Gastroesophageal sphincter (tissue), 4 donors: ENCODE measurements around the gene ZKSCAN3. TPM values are rescaled to one million over a fixed set of nuclear protein-coding genes. Genes with fewer than 3 reads are reported as not detected.

ENCODE experiments used
- ATAC-seq: fragments of 150-250 bp; one replicate; pipeline ENCODE4 v1.9.1; 2016; ENCODE audit warnings: mild to moderate bottlenecking, moderate library complexity
- H3K27ac ChIP-seq, 4 donors: fragments of 200-600 bp; sonication (generic) in 3 of 4; 1 replicate in 3 of 4; 2 replicates in 1 of 4; pipeline ENCODE4 v1.5.1; 2016 to 2019
- H3K27me3 ChIP-seq: fragments of 200-600 bp; sonication (generic); one replicate; pipeline ENCODE4 v1.5.1; 2019
- H3K36me3 ChIP-seq, 2 donors: fragments of 200-600 bp; sonication (generic); one replicate each; pipeline ENCODE4 v1.5.1; 2019; ENCODE audit warnings: control low read depth in 1 of 2
- H3K4me1 ChIP-seq, 3 donors: fragments of 200-600 bp; sonication (generic); 1 replicate in 2 of 3; 2 replicates in 1 of 3; pipeline ENCODE4 v1.5.1; 2016 to 2019; ENCODE audit warnings: control low read depth in 2 of 3
- H3K4me3 ChIP-seq, 2 donors: fragments of 200-600 bp; sonication (generic); one replicate each; pipeline ENCODE4 v1.5.1; 2019; ENCODE audit warnings: mild to moderate bottlenecking in 1 of 2, moderate library complexity in 1 of 2
- H3K9me3 ChIP-seq, 3 donors: fragments of 200-600 bp; sonication (generic); one replicate each; pipeline ENCODE4 v1.5.1; 2017 to 2019; ENCODE audit warnings: control low read depth in 2 of 3
- CTCF ChIP-seq, 4 experiments: fragments of 200-600 bp in 2 of 4; fragments of 450-650 bp in 2 of 4; sonication (generic) in 1 of 4; IDR thresholded peaks; one replicate each; pipeline ENCODE4 v1.5.1; 2017 to 2019; ENCODE audit warnings: antibody characterized with exemption in 4 of 4, mild to moderate bottlenecking in 2 of 4, moderate library complexity in 2 of 4
- EP300 ChIP-seq: sonication (generic); formaldehyde crosslinking; IDR thresholded peaks from one replicate; pipeline ENCODE4 v1.6.1; 2017; ENCODE audit warnings: antibody characterized with exemption, mild to moderate bottlenecking
- POLR2A ChIP-seq, 2 donors: fragments of 450-650 bp; IDR thresholded peaks; one replicate each; pipeline ENCODE4 v1.6.1; 2017; ENCODE audit warnings: antibody characterized with exemption in 2 of 2, mild to moderate bottlenecking in 2 of 2, moderate library complexity in 1 of 2
- POLR2AphosphoS5 ChIP-seq: sonication (generic); formaldehyde crosslinking; IDR thresholded peaks from one replicate; pipeline ENCODE4 v1.6.1; 2017; ENCODE audit warnings: antibody characterized with exemption
- whole genome bisulfite sequencing, 2 donors: methylation state at CpG; one replicate each; pipeline ENCODE4 v1.1.5; 2018; ENCODE audit warnings: low coverage in 1 of 2; 5-methylcytosine and 5-hydroxymethylcytosine counted together
- total RNA-seq, 4 donors: library from RNA; depleted of rRNA; stranded (reverse); fragments of >200 nt; gene quantifications; one replicate each; pipeline ENCODE4 v1.1.0, GENCODE V29; 2016

The ZKSCAN3 gene
- total RNA-seq, 4 donors from 2014 or later = 4.4 to 9.8 (median 6.9) TPM

- no peak for ATAC-seq
- Histone ChIP-seq H3K27ac (no peak overlapping the region), H3K9me3 (no peaks in the 10 kb centered on the region), H3K36me3 (peaks cover 3 to 34% of the 10 kb centered on the region in 2 donors), H3K27me3 (no peaks in the 10 kb centered on the region), H3K4me1 (peaks cover 0 to 40% (median 4%) of the 10 kb centered on the region in 3 donors), H3K4me3 (no peak overlapping the region)
- TF ChIP-seq EP300 = no peak
- TF ChIP-seq POLR2A (IDR thresholded peaks at IDR 0.05) = no peak
- no peak for TF ChIP-seq POLR2AphosphoS5
- no peak for TF ChIP-seq CTCF (IDR thresholded peaks at IDR 0.05)
- WGBS, 2 donors = 86 to 94% methylated on average over 2 of the region's 2 CpGs
Measured at GRCh38 chr6:28380381-28380780, 30.6 kb downstream of the ZKSCAN3 start.

- Histone ChIP-seq H3K36me3 (peaks cover 3 to 51% of the 10 kb centered on the region in 2 donors), H3K27ac (peak overlapping the region; percentile 55 to 90 (median 86))
- 19 to 81% methylated on average over 4 to 24 of the region's 31 CpGs for WGBS, 2 donors
Measured at GRCh38 chr6:28383235-28384142, 33.7 kb downstream of the ZKSCAN3 start.

DNA sequence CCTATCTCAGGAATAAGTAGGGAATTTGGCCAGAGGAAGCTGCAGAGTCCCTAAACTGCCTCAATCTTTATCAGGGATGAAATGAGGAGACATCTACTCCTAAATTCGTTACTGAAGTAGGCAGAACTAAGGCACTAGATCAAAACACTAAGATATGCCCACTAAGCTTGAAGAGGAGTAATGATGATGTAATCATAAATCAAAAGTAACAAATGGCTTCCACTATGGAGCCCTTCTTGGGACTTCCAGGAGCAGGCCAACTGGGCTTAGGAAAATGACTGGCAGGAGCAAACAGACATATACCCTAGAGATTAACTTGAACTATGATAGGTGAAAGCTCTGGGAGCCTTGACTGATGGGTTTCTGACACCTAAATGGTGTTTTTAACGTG is 34.4 kb downstream of the ZKSCAN3 start:
- H3K27me3 ChIP-seq = no peaks in the 10 kb centered on the region
- no peaks in the 10 kb centered on the region for H3K9me3 ChIP-seq
- 59 to 94% methylated on average over 2 of the region's 2 CpGs for WGBS, 2 donors
- H3K36me3 ChIP-seq = peaks cover 3 to 52% of the 10 kb centered on the region in 2 donors
- no peak for TF ChIP-seq EP300
- no peak for TF ChIP-seq POLR2AphosphoS5
- TF ChIP-seq CTCF (IDR thresholded peaks at IDR 0.05) = no peak
- no peak for TF ChIP-seq POLR2A (IDR thresholded peaks at IDR 0.05)
- H3K27ac ChIP-seq = peak overlapping the region in 3 of 4 donors; percentile 84 to 90 (median 87)
- peaks cover 0 to 40% (median 4%) of the 10 kb centered on the region in 3 donors for H3K4me1 ChIP-seq
- ATAC-seq = no peak
- H3K4me3 ChIP-seq = no peak overlapping the region

More at GRCh38 chr6:28383235-28384142, 33.7 kb downstream of the ZKSCAN3 start:
- H3K4me1 ChIP-seq = peaks cover 0 to 40% (median 4%) of the 10 kb centered on the region in 3 donors
- TF ChIP-seq POLR2AphosphoS5 = peak; percentile 67
- TF ChIP-seq POLR2A (IDR thresholded peaks at IDR 0.05) = peak in 1 of 2 donors; percentile 14
- peak; percentile 19 to 59 (median 55) for TF ChIP-seq CTCF (IDR thresholded peaks at IDR 0.05)
- no peak for TF ChIP-seq EP300
- H3K9me3 ChIP-seq = no peaks in the 10 kb centered on the region
- peak overlapping the region; percentile 49 to 56 for H3K4me3 ChIP-seq
- no peaks in the 10 kb centered on the region for H3K27me3 ChIP-seq
- ATAC-seq = peak; percentile 98

DNA sequence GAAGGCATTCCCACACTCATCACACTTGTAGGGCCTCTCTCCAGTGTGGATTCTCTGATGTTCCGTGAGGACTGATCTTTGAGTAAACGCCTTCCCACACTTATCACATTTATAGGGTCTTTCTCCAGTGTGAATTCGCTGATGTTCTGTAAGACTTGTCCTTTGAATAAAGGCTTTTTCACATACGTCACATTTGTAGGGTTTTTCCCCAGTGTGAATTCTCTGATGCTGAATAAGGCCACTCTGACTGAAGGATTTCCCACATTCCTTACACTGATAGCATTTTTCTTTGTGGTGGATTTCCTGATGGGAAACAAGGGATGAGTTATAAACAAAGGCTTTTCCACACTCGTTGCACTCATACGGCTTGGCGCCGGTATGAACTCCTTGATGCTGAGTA is 40.9 kb downstream of the ZKSCAN3 start:
- Histone ChIP-seq H3K27ac (no peak overlapping the region), H3K9me3 (no peaks in the 10 kb centered on the region), H3K36me3 (peaks cover 0 to 80% of the 10 kb centered on the region in 2 donors), H3K4me1 (peaks cover 0 to 15% (median 0%) of the 10 kb centered on the region in 3 donors), H3K4me3 (no peak overlapping the region), H3K27me3 (no peaks in the 10 kb centered on the region)
- 92 to 93% methylated on average over 2 to 8 of the region's 8 CpGs for WGBS, 2 donors
- ATAC-seq = no peak
- TF ChIP-seq POLR2AphosphoS5 = no peak
- no peak for TF ChIP-seq POLR2A (IDR thresholded peaks at IDR 0.05)
- TF ChIP-seq CTCF (IDR thresholded peaks at IDR 0.05) = no peak
- TF ChIP-seq EP300 = no peak
